NCI-H146 (cell line): Measurements from ENCODE around the gene CDC34.
A peak's percentile ranks its signal among the peaks of the same experiment; 100 is the strongest.

Experiments used
- DNase-seq: peaks from one replicate; lab custom pipeline; 2025; lab: John Stamatoyannopoulos, UW

Gene CDC34

DNA sequence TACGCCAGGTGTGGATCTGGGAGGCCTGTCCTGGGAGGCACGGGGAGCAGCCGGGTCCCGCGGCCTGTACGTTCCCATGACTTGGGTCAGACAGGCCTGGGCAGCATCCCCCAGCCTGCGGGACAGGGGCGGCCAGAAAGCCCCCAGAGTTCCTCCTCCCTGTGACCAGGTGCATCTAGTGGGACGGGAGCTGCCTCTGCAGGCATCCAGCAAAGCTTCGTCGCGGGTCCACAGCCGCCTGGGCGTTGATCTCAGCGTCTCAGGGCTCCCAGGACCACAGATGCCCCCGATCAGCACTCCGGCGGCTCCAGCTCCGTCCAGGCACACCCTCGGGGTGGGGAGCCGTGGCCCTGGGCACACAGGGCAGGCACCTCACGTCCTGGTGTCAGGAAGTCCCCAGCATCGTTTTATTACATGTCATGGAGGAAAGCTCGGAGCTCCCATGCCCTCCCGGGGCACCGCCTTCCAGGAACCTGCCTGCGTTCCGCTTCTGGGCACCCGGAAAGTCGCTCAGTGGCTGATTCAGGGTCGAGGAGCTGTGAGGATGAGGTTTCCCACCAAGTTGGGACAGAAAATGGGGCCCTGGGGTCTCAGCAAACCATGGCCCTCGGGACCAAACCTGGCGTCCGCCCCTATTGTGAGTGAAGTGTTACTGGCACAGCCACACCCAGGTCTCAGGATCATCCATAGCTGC lies 10.8 kb downstream of the CDC34 start:
- no peak for DNase-seq

DNA sequence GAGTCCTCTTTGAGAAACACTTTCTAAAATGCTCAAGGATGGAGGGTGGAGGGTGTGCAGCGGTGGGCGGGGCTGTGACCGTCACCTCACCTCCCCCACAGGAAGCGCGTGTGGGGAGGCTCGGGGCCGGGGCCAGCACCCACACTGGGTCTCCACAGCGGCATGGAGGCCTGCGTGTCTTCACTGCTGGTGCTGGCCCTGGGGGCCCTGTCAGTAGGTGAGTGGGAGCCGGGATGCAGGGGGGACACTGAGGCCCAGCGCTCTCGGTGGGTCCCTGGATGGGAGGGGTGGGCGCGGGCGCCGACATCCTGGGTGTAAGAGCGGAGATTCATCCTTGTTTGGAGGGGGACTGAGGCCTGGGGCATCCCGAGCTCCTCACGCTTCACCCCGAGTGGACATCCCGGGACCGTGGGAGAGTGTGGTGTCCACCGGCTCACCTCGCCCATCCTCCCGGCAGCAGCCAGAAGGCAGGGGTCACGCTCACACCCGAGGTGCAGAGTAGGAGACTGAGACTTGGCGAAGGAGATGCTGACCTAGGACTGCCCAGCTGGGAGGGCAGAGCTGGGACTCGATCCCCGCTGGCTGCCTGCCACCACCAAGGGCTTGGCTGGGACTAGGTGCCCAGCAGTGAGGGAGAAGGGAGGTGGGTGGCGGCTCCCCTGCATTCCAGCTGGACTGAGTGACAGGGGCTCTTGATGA lies 12.5 kb downstream of the CDC34 start, which contains the start of gene GZMM:
GZMM (plus strand) TSS at position 144 of the 699 bp plus-strand sequence; CDS start at position 163, 19 bp downstream.
- no peak for DNase-seq

- no peak for DNase-seq
Observed at GRCh38 chr19:547117-547516, 15.6 kb downstream of the CDC34 start.

- no peak for DNase-seq
Observed at GRCh38 chr19:547836-548720, 16.5 kb downstream of the CDC34 start.

DNA sequence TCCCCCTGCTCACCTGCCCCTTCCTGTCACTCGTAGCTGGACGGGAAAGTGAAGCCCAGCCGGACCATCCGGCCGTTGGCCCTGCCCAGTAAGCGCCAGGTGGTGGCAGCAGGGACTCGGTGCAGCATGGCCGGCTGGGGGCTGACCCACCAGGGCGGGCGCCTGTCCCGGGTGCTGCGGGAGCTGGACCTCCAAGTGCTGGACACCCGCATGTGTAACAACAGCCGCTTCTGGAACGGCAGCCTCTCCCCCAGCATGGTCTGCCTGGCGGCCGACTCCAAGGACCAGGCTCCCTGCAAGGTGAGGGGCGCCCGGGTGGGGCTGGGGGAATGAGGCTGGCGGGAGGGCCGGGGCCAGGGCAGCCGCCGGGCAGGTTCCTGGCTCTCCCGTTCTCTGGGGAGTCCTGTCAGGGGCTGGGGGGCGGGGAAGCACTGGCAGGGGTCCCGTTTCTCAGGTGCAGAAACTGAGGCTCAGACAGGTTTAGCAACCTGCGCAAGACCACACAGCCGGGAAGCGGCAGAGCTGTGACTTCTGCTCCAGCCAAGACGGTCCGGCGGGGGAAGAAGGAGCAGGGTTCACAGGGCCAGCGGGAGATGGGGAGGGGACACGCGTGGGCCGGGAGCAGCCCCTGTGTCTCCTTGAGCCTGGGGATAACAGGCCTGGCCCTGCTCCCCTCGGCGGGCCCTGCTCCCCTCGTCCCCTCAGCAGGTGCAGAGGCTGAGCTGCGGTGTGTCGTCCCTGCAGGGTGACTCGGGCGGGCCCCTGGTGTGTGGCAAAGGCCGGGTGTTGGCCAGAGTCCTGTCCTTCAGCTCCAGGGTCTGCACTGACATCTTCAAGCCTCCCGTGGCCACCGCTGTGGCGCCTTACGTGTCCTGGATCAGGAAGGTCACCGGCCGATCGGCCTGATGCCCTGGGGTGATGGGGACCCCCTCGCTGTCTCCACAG lies 17.6 kb downstream of the CDC34 start:
- peak; percentile 29 for DNase-seq

DNA sequence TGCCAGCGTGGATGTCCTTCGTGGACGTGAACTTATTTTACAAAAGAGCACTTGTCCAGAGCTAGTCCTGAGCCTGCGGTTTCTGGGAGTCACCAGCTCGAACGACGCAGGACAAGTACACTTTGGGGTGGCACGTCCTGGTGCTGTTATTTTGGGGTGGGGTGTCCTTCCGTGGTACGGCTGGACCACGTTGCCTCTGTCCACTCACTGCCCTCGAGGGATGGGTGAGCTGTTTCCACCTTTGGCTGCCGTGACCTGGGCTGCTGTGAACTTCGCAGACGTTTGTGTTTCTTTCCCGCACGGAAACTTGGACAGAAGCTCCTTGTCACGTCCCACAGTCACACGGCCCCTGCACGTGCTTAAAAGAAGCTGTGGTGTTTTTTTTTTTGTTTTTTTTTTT lies 23.3 kb downstream of the CDC34 start:
- DNase-seq: no peak

GRCh38 chr19:555474-555808 lies 23.9 kb downstream of the CDC34 start:
- DNase-seq: no peak

GRCh38 chr19:556611-557382 lies 25.2 kb downstream of the CDC34 start:
- DNase-seq: peak; percentile 17

- DNase-seq: no peak
Observed at GRCh38 chr19:558770-559439, 27.3 kb downstream of the CDC34 start.

DNA sequence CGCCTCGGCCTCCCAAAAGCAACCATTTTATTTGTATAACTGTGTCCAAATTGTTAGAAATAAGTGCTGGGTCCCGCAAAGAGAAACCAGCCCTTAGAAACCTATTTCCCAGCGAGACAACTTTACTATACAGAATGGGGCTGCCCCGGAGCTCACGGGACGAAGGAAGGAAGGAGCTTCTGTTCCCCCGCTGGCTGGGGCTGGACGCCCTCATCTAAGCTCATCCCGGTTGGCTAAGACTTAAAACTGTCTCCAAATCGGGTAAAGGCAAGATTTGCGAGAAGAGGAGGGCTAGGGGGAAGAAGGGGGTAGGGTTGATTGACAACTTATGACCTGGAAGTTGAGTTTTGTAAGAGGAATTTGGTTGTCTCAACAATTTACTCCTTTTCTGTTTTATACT lies 28.6 kb downstream of the CDC34 start:
- no peak for DNase-seq

DNA sequence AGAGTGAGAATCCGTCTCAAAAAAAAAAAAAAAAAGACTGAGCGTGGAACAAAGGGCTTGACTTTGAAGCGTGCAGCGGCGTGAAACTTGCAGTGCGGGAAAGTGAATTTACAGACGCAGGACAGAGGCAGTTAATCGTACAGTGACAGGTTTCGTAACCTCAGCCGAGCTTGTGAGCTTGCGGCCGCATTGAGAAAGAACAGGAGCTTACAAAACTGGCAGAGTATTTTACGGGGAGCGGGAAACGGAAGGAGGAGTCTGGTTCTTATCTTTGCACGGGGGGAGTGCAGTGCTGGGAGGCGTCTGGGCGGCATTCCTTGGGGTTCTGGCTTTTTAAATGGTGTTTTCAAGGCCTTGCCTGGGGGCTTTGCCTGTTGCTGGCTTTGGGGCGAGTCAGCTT lies 34.8 kb downstream of the CDC34 start:
- no peak for DNase-seq

GRCh38 chr19:566844-567243 lies 35.3 kb downstream of the CDC34 start:
- no peak for DNase-seq

DNA sequence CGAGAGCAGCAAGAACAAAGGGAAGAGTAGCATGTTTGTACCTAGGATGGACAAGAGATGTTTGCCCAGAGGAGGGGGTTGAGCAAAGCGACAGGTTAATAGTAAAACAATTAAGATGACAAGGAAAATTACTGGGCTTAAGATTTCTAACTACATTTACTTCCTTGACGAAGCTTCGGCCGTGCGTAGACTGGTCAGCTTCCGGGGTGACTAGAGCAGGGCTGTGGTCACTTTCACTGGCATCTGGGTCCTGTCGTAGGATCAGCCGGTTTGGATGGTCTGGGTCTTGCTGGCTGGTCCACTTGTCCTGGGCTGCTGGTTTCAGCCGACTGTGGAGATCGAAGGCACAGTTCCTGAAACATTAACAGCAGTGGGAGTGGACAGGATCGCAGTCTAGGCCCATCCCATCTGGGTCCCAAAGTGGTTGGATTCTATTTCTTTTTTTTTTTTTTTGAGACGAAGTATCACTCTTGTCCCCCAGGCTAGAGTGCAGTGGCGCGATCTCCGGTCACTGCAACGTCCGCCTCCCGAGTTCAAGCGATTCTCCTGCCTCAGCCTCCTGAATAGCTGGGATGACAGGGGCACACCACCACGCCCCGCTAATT lies 35.8 kb downstream of the CDC34 start:
- DNase-seq: no peak

GRCh38 chr19:570251-570686 lies 38.7 kb downstream of the CDC34 start:
- DNase-seq: no peak

DNA sequence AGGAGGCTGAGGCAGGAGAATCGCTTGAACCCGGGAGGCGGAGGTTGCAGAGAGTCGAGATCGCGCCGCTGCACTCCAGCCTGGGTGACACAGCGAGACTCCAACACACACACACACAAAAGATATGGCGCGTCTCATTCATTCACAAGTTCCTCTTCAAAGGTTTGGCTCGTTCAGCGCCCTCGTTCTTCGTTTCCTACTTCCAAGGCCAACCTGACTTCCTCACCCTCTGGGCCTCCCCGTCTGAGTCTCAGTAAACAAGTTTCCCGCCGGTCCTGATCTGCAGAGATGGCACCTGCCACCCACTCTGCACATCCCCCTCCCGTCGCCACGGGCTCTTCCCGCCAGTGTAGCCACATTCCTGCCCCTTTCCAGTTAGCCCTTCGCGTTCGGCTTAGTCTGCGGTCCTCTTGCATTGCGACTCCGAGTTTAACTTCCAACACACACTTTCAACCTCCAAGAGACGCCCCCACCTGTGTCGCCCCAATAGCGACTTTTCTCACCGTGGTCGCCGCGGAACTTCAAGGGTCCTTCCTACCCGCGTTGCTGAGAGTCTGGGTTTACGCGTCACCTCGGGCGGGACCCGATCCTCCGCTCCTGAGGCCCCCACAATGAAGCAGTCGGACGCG lies 39.5 kb downstream of the CDC34 start:
- DNase-seq: peak; percentile 63

DNA sequence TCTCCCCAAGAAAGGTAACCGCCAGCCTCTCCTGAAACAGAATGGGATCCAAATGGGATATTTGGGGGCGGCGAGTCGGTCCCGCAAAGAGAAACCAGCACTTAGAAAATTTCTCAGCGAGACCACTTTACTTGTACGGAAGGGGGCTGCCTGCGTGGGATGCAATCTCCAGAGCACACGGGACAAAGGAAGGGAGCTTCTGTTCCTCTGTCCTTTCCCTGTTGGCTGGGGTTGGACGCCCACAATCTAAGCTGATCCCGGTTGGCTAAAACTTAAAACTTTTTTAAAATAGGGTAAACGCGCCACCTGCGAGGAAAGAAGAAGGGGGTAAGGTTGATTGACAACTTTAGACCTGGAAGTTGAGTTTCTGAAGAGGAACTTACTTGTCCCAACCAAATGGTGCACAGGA lies 40.0 kb downstream of the CDC34 start:
- no peak for DNase-seq

- peak; percentile 94 for DNase-seq
Observed at GRCh38 chr19:572140-572742, 40.7 kb downstream of the CDC34 start, which contains the start of gene BSG. Gene BSG (plus strand): TSS chr19:572596. CDS start chr19:572635, 39 bp downstream.

- DNase-seq: peak; percentile 18
Observed at GRCh38 chr19:572743-573518, 41.4 kb downstream of the CDC34 start.
